ENCODE results near the gene HBG2. TPM values are rescaled to one million over a fixed set of nuclear protein-coding genes. Genes with fewer than 3 reads are reported as not detected.

HBG2 gene
- total and polyA plus RNA-seq, 12 donors: 0.12 to 1.0 (median 0.43) TPM; not detected in 8

GRCh38 chr11:5286901-5287300, 32.3 kb upstream of the HBG2 start:
- TF ChIP-seq, protein P1, sequence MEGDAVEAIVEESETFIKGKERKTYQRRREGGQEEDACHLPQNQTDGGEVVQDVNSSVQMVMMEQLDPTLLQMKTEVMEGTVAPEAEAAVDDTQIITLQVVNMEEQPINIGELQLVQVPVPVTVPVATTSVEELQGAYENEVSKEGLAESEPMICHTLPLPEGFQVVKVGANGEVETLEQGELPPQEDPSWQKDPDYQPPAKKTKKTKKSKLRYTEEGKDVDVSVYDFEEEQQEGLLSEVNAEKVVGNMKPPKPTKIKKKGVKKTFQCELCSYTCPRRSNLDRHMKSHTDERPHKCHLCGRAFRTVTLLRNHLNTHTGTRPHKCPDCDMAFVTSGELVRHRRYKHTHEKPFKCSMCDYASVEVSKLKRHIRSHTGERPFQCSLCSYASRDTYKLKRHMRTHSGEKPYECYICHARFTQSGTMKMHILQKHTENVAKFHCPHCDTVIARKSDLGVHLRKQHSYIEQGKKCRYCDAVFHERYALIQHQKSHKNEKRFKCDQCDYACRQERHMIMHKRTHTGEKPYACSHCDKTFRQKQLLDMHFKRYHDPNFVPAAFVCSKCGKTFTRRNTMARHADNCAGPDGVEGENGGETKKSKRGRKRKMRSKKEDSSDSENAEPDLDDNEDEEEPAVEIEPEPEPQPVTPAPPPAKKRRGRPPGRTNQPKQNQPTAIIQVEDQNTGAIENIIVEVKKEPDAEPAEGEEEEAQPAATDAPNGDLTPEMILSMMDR (IDR thresholded peaks at IDR 0.05): no peak
- no peak for ATAC-seq
- no peak overlapping the region for H3K27ac ChIP-seq
- no peaks in the 10 kb centered on the region for H3K36me3 ChIP-seq
- H3K4me1 ChIP-seq: no peaks in the 10 kb centered on the region
- no peaks in the 10 kb centered on the region for H3K9me3 ChIP-seq
- no peak overlapping the region for H3K4me3 ChIP-seq
- DNase-seq: no peak
- intact Hi-C loops (cut with DNase I): loop anchor here in 1 of 10 donors (10.0 kb wide), 1 partner anchor 82 kb away; the partner anchor contains the start of gene OR51V1
- WGBS, 2 donors: 72 to 76% methylated on average over 3 of the region's 3 CpGs
- H3K27me3 ChIP-seq: no peaks in the 10 kb centered on the region

DNA sequence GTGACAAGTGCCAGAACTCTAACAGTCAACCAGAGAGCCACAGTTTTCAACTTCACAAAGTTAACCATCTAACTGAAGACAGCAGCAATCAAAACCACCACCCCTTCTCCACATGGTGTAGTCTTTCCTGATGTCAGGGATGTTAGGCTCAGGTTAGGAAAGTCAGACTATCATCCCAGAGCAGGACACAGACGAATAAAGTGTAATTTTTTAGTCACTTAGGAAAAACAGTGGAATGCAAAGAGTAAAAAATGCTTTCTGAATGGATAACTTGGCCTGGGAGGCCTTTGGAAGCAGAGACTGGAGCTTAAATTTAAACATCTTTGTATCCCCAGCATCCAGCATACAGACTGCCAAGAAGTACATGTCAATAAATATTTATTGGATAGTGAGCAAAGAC, 31.8 kb upstream of the HBG2 start:
- Histone ChIP-seq H3K36me3 (no peaks in the 10 kb centered on the region), H3K27me3 (no peaks in the 10 kb centered on the region), H3K4me1 (no peaks in the 10 kb centered on the region), H3K9me3 (no peaks in the 10 kb centered on the region), H3K27ac (no peak overlapping the region), H3K4me3 (no peak overlapping the region)
- TF ChIP-seq, protein P1 (IDR thresholded peaks at IDR 0.05): no peak
- DNase-seq (no peak), ATAC-seq (no peak)
- WGBS, 2 donors: 14 to 37% methylated on average over 1 of the region's 1 CpG
- intact Hi-C loops (cut with DNase I): loop anchor here in 1 of 10 donors (10.0 kb wide), 1 partner anchor 82 kb away; the partner anchor contains the start of gene OR51V1

- Histone ChIP-seq H3K36me3 (no peaks in the 10 kb centered on the region), H3K27ac (no peak overlapping the region), H3K4me3 (no peak overlapping the region), H3K4me1 (no peaks in the 10 kb centered on the region), H3K27me3 (no peaks in the 10 kb centered on the region), H3K9me3 (no peaks in the 10 kb centered on the region)
- intact Hi-C loops (cut with DNase I): loop anchor here in 1 of 10 donors (10.0 kb wide), 1 partner anchor 81 kb away; the partner anchor contains the start of gene OR51V1
- ATAC-seq: no peak
- no peak for DNase-seq
- 75 to 79% methylated on average over 4 of the region's 4 CpGs for WGBS, 2 donors
- TF ChIP-seq, protein P1 (IDR thresholded peaks at IDR 0.05): no peak
Measured at GRCh38 chr11:5285703-5286340, 31.2 kb upstream of the HBG2 start.

DNA sequence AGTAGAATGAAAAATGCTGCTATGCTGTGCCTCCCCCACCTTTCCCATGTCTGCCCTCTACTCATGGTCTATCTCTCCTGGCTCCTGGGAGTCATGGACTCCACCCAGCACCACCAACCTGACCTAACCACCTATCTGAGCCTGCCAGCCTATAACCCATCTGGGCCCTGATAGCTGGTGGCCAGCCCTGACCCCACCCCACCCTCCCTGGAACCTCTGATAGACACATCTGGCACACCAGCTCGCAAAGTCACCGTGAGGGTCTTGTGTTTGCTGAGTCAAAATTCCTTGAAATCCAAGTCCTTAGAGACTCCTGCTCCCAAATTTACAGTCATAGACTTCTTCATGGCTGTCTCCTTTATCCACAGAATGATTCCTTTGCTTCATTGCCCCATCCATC, 30.1 kb upstream of the HBG2 start:
- Histone ChIP-seq H3K9me3 (no peaks in the 10 kb centered on the region), H3K4me1 (no peaks in the 10 kb centered on the region), H3K27ac (no peak overlapping the region), H3K27me3 (no peaks in the 10 kb centered on the region), H3K4me3 (no peak overlapping the region), H3K36me3 (no peaks in the 10 kb centered on the region)
- WGBS, 2 donors: 83 to 84% methylated on average over 2 of the region's 2 CpGs
- ATAC-seq: no peak
- TF ChIP-seq, protein P1 (IDR thresholded peaks at IDR 0.05): no peak
- intact Hi-C loops (cut with DNase I): loop anchor here in 1 of 10 donors (10.0 kb wide), 1 partner anchor 80 kb away; the partner anchor contains the start of gene OR51V1
- no peak for DNase-seq
